CD14-positive monocyte (primary cell): ENCODE measurements around the gene CCNL2. TPM values are rescaled to one million over a fixed set of nuclear protein-coding genes. Genes with fewer than 3 reads are reported as not detected.

ENCODE experiments used
- DNase-seq, 3 donors: peaks; one replicate each; pipeline ENCODE4 v3.0.0-alpha.2; 2011 to 2022
- H2AFZ ChIP-seq: 2 replicates; pipeline ENCODE4 v1.6.0; 2012; ENCODE audit warnings: mild to moderate bottlenecking, low read depth, low read length, inconsistent platforms; ENCODE audit not compliant: insufficient read depth, poor library complexity, severe bottlenecking
- H3K27ac ChIP-seq, 2 donors: 1 replicate in 1 of 2; 2 replicates in 1 of 2; pipeline ENCODE4 v1.5.1; 2012 to 2013; ENCODE audit warnings: low read length in 2 of 2, control low read depth in 1 of 2, inconsistent platforms in 1 of 2, low read depth in 1 of 2, mild to moderate bottlenecking in 1 of 2
- H3K27me3 ChIP-seq, 2 donors: one replicate each; pipeline versions ENCODE4 v1.6.0 to v1.6.1; 2011 to 2013; ENCODE audit warnings: low read length in 2 of 2; ENCODE audit not compliant: control insufficient read depth in 2 of 2, insufficient read depth in 2 of 2
- H3K36me3 ChIP-seq, 2 donors: replicated peaks in 1 of 2; 1 replicate in 1 of 2; 2 replicates in 1 of 2; pipeline versions ENCODE4 v1.5.1 to v1.6.1; 2012 to 2013; ENCODE audit warnings: low read length in 2 of 2, control low read depth in 1 of 2, inconsistent platforms in 1 of 2, mild to moderate bottlenecking in 1 of 2; ENCODE audit not compliant: insufficient read depth in 2 of 2, control insufficient read depth in 1 of 2
- H3K4me1 ChIP-seq, 2 donors: 1 replicate in 1 of 2; 2 replicates in 1 of 2; pipeline versions ENCODE4 v1.5.1 to v1.6.1; 2012 to 2013; ENCODE audit warnings: low read length in 2 of 2, control low read depth in 1 of 2, inconsistent platforms in 1 of 2, mild to moderate bottlenecking in 1 of 2, moderate library complexity in 1 of 2; ENCODE audit not compliant: insufficient read depth in 2 of 2, control insufficient read depth in 1 of 2
- H3K4me2 ChIP-seq: replicated peaks from 2 replicates; pipeline ENCODE3; 2012; ENCODE audit warnings: low read length, moderate library complexity, mild to moderate bottlenecking; ENCODE audit not compliant: poor library complexity, severe bottlenecking; ENCODE audit errors: extremely low read depth
- H3K4me3 ChIP-seq, 3 experiments: fragments of 200-600 bp in 1 of 3; sonication (generic) in 1 of 3; replicated peaks in 1 of 3; 1 replicate in 2 of 3; 2 replicates in 1 of 3; pipeline ENCODE4 v1.5.1; 2011 to 2013; ENCODE audit warnings: low read length in 3 of 3, mild to moderate bottlenecking in 3 of 3, control low read depth in 2 of 3, low read depth in 2 of 3, inconsistent platforms in 1 of 3, moderate library complexity in 1 of 3
- H3K79me2 ChIP-seq: 2 replicates; pipeline ENCODE4 v1.6.0; 2012; ENCODE audit warnings: mild to moderate bottlenecking, control low read depth, inconsistent platforms, low read length, moderate library complexity; ENCODE audit not compliant: insufficient read depth
- H3K9ac ChIP-seq: 2 replicates; pipeline ENCODE4 v1.6.0; 2017; ENCODE audit warnings: low read length, mild to moderate bottlenecking; ENCODE audit not compliant: insufficient read depth, poor library complexity, severe bottlenecking
- H3K9me3 ChIP-seq, 2 donors: replicated peaks in 1 of 2; 1 replicate in 1 of 2; 2 replicates in 1 of 2; pipeline versions ENCODE4 v1.5.1 to v1.6.1; 2012 to 2013; ENCODE audit warnings: low read length in 2 of 2, control low read depth in 1 of 2; ENCODE audit not compliant: control insufficient read depth in 1 of 2, insufficient read depth in 1 of 2
- H4K20me1 ChIP-seq: 2 replicates; pipeline ENCODE4 v1.6.0; 2012; ENCODE audit warnings: mild to moderate bottlenecking, low read length, control low read depth, moderate library complexity; ENCODE audit not compliant: insufficient read depth
- H3K27ac Mint-ChIP-seq, 7 donors: one replicate each; pipeline ENCODE4 v1.8.0; 2020; ENCODE audit warnings: mild to moderate bottlenecking in 7 of 7, mixed read lengths in 7 of 7, moderate library complexity in 6 of 7, inconsistent platforms in 2 of 7
- H3K27me3 Mint-ChIP-seq, 3 donors: one replicate each; pipeline ENCODE4 v1.8.0; 2021 to 2022; ENCODE audit warnings: low read depth in 3 of 3, mild to moderate bottlenecking in 3 of 3, mixed read lengths in 3 of 3, moderate library complexity in 3 of 3, inconsistent platforms in 1 of 3
- H3K36me3 Mint-ChIP-seq, 2 donors: one replicate each; pipeline ENCODE4 v1.8.0; 2020; ENCODE audit warnings: mixed read lengths in 2 of 2, inconsistent platforms in 1 of 2, mild to moderate bottlenecking in 1 of 2
- H3K4me1 Mint-ChIP-seq: one replicate; pipeline ENCODE4 v1.8.0; 2020; ENCODE audit warnings: mild to moderate bottlenecking, mixed read lengths
- H3K4me3 Mint-ChIP-seq, 2 donors: one replicate each; pipeline ENCODE4 v1.8.0; 2020; ENCODE audit warnings: mild to moderate bottlenecking in 2 of 2, mixed read lengths in 2 of 2, moderate library complexity in 1 of 2
- H3K9me3 Mint-ChIP-seq, 7 donors: one replicate each; pipeline ENCODE4 v1.8.0; 2020 to 2022; ENCODE audit warnings: mixed read lengths in 7 of 7, mild to moderate bottlenecking in 6 of 7, moderate library complexity in 6 of 7, inconsistent platforms in 2 of 7
- CTCF ChIP-seq: fragments of 200-600 bp; IDR thresholded peaks from one replicate; pipeline ENCODE4 v1.8.0; 2022; ENCODE audit warnings: antibody characterized with exemption, mild to moderate bottlenecking
- WGBS: methylation state at CpG from one replicate; pipeline ENCODE4 v1.1.5; 2013; ENCODE audit warnings: missing lambda C conversion rate; ENCODE audit not compliant: insufficient coverage; 5-methylcytosine and 5-hydroxymethylcytosine counted together
- intact Hi-C, 2 donors: fragments of 100-400 bp; cut with micrococcal nuclease; formaldehyde crosslinking; loops; one replicate each; pipeline versions ENCODE4 v1.15.0 to v1.15.1; 2023
- polyA plus RNA-seq, 3 donors: library from polyadenylated mRNA; depleted of rRNA in 1 of 3; unstranded in 2 of 3; stranded (reverse) in 1 of 3; fragments of 300-500 nt in 2 of 3; fragments of >200 nt in 1 of 3; fragmentation: Illumina TruSeq in 2 of 3; gene quantifications; 1 replicate in 2 of 3; 2 replicates in 1 of 3; pipeline ENCODE4 v1.2.3, GENCODE V29; 2012 to 2021

CCNL2 gene
- polyA plus RNA-seq, 3 donors = 8.6 to 178 (median 10.4) TPM

- Mint-ChIP-seq H3K4me3 (peak overlapping the region; percentile 81 to 86), H3K9me3 (peaks cover 0 to 2% (median 0%) of the 10 kb centered on the region in 7 donors), H3K4me1 (peaks cover 40% of the 10 kb centered on the region), H3K36me3 (peaks cover 8 to 12% of the 10 kb centered on the region in 2 donors), H3K27ac (peak overlapping the region in 5 of 7 donors; percentile 70 to 99 (median 95)), H3K27me3 (peaks cover 4 to 7% (median 7%) of the 10 kb centered on the region in 3 donors)
- H3K27me3 ChIP-seq = no peaks in the 10 kb centered on the region
- no peak overlapping the region for H2AFZ ChIP-seq
- 61% methylated on average over 52 of the region's 52 CpGs for WGBS
- peaks cover 37 to 49% of the 10 kb centered on the region in 2 donors for H3K4me1 ChIP-seq
- peaks cover 0 to 9% of the 10 kb centered on the region in 2 donors for H3K36me3 ChIP-seq
- peak overlapping the region; percentile 96 for H3K9ac ChIP-seq
- H3K9me3 ChIP-seq = no peaks in the 10 kb centered on the region
- DNase-seq = no peak
- peak overlapping the region; percentile 72 for H3K4me2 ChIP-seq
- intact Hi-C loops = loop anchor here in 1 of 2 donors (10.0 kb wide), 2 partner anchors 259 to 359 kb away; partner anchors contain the start of genes C1orf159 and ISG15
- peak overlapping the region; percentile 82 to 92 (median 83) for H3K4me3 ChIP-seq
- no peak for TF ChIP-seq CTCF
- peak overlapping the region; percentile 88 to 94 for H3K27ac ChIP-seq
- peaks cover 19% of the 10 kb centered on the region for H4K20me1 ChIP-seq
- H3K79me2 ChIP-seq = peaks cover 20% of the 10 kb centered on the region
Observed at GRCh38 chr1:1373815-1374588, 25.1 kb downstream of the CCNL2 start.

GRCh38 chr1:1373051-1373814 lies 25.9 kb downstream of the CCNL2 start:
- peak overlapping the region in 1 of 3 experiments; percentile 82 for H3K4me3 ChIP-seq
- H3K79me2 ChIP-seq = peaks cover 20% of the 10 kb centered on the region
- H3K9me3 ChIP-seq = no peaks in the 10 kb centered on the region
- H3K4me1 Mint-ChIP-seq = peaks cover 40% of the 10 kb centered on the region
- H2AFZ ChIP-seq = no peak overlapping the region
- H3K9ac ChIP-seq = no peak overlapping the region
- H3K27me3 Mint-ChIP-seq = peaks cover 7 to 10% (median 10%) of the 10 kb centered on the region in 3 donors
- H3K4me1 ChIP-seq = peaks cover 37 to 49% of the 10 kb centered on the region in 2 donors
- H3K27ac Mint-ChIP-seq = peak overlapping the region in 1 of 7 donors; percentile 73
- no peak for TF ChIP-seq CTCF
- peaks cover 0 to 2% (median 0%) of the 10 kb centered on the region in 7 donors for H3K9me3 Mint-ChIP-seq
- no peak for DNase-seq
- H3K36me3 ChIP-seq = peaks cover 0 to 9% of the 10 kb centered on the region in 2 donors
- H3K4me3 Mint-ChIP-seq = peak overlapping the region in 1 of 2 donors; percentile 81
- peak overlapping the region; percentile 72 for H3K4me2 ChIP-seq
- H4K20me1 ChIP-seq = peaks cover 19% of the 10 kb centered on the region
- H3K27me3 ChIP-seq = no peaks in the 10 kb centered on the region
- WGBS = 93% methylated on average over 21 of the region's 26 CpGs
- intact Hi-C loops = loop anchor here in 1 of 2 donors (10.0 kb wide), 2 partner anchors 258 to 358 kb away; partner anchors contain the start of genes C1orf159 and ISG15
- H3K36me3 Mint-ChIP-seq = peaks cover 8 to 12% of the 10 kb centered on the region in 2 donors
- H3K27ac ChIP-seq = no peak overlapping the region
